GM18909 (cell line): ENCODE measurements around the gene BRD4.
"Not testable (repeated sequence)": the region's sequence is repeated elsewhere in the genome, so short reads cannot be mapped to it uniquely, and the experiment has no call there.

Experiments
- ATAC-seq: cut with Tn5 transposase; IDR thresholded peaks from one replicate; pipeline ENCODE4 v1.9.1; 2021; ENCODE audit warnings: mild to moderate bottlenecking; ENCODE audit not compliant: unreplicated experiment, poor library complexity

BRD4 gene

GRCh38 chr19:15332311-15332996, at the start of gene BRD4:
TSS of gene BRD4 (minus strand) at chr19:15332539. CDS start at chr19:15273099, 59,440 bp downstream.
- ATAC-seq = peak; percentile 56

DNA sequence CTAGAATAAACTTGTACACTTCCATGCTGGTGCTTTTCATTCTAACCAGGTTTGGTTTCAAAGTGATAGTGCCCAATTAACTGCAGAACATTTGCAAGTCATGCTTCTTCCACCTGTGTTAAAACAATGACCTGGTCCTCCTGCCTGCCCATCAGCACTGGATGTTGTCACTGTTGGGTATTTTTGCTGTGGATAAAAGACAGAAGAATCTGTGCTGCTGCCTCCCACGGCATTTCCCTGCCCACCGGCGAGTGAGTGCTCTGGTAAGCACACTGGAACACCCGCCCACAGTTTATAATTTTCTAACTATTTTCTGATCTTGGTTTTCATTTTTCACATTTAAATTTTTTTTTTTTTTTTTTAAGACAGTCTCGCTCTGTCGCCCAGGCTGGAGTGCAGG, 49.5 kb upstream of the BRD4 start:
- ATAC-seq = no peak

- no peak for ATAC-seq
Measured at GRCh38 chr19:15381429-15381828, 49.1 kb upstream of the BRD4 start.

- peak; percentile 31 for ATAC-seq
Measured at GRCh38 chr19:15379999-15380647, 47.8 kb upstream of the BRD4 start.

- ATAC-seq = peak; percentile 85
Measured at GRCh38 chr19:15379083-15379998, 47.0 kb upstream of the BRD4 start, which contains the start of gene AKAP8. TSS of gene AKAP8 (minus strand) at chr19:15379787. CDS start at chr19:15379731, 56 bp downstream.

GRCh38 chr19:15378534-15379082, 46.3 kb upstream of the BRD4 start:
- no peak for ATAC-seq

DNA sequence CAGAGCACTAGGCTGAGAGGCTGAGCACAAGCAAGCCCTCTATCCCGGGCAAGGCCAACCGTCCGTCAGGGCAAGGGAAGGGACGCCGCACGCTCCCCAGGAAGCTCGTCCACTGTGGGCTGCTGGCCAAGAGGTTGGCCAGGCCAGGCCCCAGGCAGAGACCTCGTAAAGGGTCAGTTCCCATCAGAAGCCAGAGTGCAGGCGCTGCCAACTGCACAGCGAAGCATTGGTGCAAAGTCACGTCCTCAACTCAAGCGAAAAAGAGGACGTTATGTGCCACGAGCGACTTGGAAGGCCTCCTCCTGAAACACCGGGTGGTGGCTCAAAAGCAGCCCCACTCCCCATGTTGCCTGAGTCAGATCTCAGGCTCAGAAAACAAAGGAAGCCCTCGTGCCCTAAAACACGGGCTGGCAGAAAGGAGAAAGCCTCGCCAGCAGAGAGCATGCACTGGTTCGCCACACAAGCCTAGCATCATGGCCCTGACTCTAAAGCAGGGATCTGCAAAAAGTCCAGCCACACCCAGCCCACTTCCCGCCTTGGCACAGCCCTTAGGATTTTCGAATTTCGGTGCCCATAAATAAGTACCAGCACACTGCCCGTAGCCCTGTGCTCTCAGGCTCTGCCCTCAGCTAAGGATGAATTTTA, 42.6 kb upstream of the BRD4 start:
- no peak for ATAC-seq

DNA sequence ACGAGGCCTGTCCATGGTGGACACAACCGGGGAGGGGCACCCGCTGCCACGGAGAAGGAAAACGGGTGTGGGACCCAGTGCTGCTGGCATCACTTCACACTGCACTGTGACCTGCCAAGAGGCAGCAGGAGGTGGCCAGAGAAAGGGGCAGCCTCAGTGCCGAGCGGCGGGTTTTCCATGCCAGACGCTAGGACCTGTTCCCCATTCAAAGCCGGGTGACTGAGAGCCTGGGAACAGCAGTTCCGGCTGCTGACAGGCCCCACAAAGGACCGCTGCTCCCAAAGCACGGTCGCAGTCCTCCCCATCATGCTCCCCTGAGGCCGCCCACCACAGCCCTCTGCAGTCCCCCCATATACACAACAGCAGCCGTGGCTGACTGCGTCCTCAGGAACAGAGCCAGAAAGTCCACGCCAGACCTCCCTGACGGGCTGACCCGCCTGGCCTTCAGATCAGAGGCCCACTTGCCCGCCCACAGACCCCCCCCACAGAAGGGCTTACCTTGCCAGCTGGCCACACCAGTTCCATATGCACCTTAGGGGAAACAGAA, 41.8 kb upstream of the BRD4 start:
- no peak for ATAC-seq

DNA sequence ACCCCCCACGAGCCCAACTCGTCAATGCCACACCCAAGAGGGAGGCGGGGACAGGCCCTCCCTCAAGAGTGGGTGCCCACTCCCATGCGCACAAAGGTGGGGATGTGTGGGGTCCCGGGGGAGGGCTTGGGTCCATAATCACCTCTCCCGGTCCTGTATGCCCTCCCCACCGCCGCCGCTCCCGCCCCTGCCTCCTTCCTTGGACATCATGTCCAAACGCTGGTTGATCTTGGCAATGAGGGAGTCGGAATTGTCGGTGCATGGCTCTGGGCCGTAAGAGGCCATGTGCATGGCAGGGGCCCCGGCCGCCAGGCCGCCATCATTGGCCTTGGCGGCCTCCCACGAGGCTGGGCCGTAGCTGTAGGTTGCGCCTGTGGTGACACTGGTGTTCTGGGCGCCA, 41.3 kb upstream of the BRD4 start:
- no peak for ATAC-seq

GRCh38 chr19:15372891-15373301, 40.6 kb upstream of the BRD4 start:
- ATAC-seq = no peak

- no peak for ATAC-seq
Measured at GRCh38 chr19:15372470-15372869, 40.1 kb upstream of the BRD4 start.

GRCh38 chr19:15371786-15372380, 39.5 kb upstream of the BRD4 start:
- no peak for ATAC-seq

DNA sequence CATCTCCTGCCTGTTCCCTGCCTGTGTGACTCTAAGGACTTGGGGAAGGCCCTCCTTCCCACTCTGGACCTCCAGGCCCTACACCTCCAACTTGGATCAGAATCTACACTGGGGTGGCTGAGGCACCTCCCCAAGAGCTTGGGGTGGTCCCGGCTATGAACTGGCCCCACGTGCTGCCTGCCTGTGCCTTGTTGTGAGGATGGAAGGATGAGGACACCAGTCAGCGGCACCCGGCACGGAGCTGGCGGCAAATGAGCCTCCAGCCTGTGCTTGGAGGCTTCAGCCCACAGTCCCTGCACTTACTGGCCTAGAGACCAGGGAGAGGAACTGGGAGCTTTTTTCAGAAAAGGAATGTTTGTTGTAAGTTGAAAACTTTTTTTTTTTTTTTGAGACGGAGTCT, 38.8 kb upstream of the BRD4 start:
- ATAC-seq = no peak

DNA sequence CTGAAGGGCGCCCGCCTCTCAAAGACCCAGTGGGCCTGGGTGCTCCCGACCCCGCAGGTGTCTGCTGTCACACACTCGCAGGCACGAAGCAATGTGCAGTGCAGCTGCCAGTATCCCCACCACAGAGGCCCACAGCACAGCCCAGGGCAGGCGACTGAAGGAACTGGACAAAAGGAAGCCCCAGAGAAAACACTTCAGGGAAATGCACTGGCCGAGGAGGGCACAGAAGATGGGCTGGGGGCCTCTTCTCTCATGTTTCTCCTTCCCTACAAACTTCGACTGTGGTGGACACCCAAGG, 37.2 kb upstream of the BRD4 start:
- no peak for ATAC-seq

DNA sequence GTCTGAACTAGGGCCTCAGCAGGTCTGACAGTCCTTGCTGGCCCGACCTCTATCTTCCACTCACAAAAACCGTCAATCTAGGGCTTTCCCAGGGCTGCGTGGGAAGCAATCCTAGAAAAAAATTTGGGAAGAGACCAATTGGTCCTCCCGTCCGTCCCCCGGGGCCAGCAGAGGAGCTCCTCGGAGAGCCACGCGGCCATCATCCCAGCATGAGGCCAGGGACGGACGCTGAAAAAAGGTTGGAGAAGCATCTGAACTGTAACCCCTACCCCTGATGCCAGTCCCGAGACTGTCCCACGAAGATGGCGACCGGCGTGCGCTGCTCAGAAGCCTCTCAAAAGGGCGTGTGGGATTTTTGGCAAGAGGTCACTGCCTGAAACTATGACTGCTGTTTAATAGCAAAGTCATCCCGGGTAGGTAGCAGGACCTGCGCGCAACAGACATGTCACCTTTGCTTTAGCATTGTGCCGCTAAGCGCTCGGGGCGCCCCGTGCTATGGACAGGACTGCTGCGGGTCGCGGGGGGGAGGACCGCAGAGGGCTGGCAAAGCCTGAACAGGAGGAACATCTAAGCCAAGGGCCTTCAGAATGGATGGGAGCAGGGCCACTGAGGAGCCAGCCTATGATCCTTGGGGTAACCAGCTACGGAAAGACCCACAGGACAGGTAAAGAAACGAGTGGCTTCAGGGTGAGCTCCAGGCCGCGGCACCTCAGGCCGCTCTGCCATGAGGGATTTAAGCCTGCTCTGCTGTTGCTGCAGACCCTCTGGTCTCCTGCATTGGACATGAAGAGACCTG, 36.7 kb upstream of the BRD4 start:
- no peak for ATAC-seq

GRCh38 chr19:15368051-15368632, 35.8 kb upstream of the BRD4 start:
- ATAC-seq = no peak

DNA sequence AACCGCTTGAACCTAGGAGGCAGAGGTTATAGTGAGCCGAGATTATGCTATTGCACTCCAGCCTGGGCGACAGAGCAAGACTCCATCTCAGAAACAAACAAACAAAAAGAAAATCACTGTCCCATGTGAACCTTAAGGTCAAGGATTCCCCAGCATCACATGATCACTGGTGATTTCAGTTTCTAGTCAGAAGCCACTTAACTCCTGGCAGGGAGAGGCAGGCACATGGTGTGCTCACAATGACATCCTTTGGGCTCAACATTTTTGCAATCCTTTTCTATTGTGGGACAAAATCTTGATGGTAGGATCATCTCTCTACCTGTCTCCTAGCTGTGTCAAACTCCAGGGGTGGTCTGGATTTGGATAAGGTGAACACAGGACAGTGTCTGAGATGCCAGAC, 35.1 kb upstream of the BRD4 start:
- ATAC-seq = no peak

- no peak for ATAC-seq
Measured at GRCh38 chr19:15365264-15365663, 32.9 kb upstream of the BRD4 start.

DNA sequence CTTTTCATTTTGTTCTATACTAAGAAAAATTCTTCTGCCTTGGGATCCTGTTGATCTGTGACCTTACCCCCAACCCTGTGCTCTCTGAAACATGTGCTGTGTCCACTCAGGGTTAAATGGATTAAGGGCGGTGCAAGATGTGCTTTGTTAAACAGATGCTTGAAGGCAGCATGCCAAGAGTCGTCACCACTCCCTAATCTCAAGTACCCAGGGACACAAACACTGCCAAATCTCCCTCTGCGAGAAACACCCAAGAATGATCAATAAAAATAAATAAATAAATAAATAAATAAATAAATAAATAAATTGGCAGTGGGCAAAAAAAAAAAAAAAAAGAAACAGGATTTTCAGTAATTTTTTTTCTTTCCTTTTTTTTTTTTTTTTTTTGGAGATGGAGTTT, 31.5 kb upstream of the BRD4 start:
- not testable (repeated sequence) for ATAC-seq
